ENCODE results near the gene BAIAP3. TPM values are rescaled to one million over a fixed set of nuclear protein-coding genes. Genes with fewer than 3 reads are reported as not detected.

Gene BAIAP3
- polyA plus RNA-seq, 1 donor: 8.1 TPM

DNA sequence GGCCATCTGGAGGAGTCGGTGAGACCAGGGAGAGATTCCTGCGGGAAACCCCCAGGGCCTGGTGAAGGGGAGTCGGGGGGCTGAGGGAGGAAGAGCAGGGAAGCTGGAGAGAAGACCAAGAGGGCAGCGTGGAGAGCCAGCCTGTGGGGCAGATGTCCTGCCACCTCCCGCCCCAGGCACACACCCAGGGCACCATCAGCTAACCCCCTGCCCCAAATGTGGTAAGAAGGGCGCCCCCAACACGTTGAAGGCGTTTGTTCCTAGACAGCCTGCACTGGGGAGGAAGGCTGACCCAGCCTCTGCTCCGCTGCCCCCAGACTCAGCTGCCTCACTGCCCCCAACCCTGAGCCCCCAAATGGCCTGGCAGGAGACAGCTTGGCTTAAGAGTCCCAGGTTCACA, 1.3 kb downstream of the BAIAP3 start:
- peaks cover 26% of the 10 kb centered on the region for H3K4me1 ChIP-seq (ENCODE audit: control insufficient read depth, insufficient read depth, low read length)
- WGBS (ENCODE audit: insufficient coverage, low lambda C conversion rate): no CpG with 5 or more reads among the region's 9 CpGs
- DNase-seq: no peak
- H3K9me3 ChIP-seq (ENCODE audit: control insufficient read depth, low read depth, low read length): peaks cover 28% of the 10 kb centered on the region
- H3K4me3 ChIP-seq (ENCODE audit: low read length): no peak overlapping the region
- H3K27ac ChIP-seq (ENCODE audit: low read length): no peak overlapping the region
- no peaks in the 10 kb centered on the region for H3K36me3 ChIP-seq (ENCODE audit: control insufficient read depth, insufficient read depth, low read length)
- H3K27me3 ChIP-seq (ENCODE audit: control insufficient read depth, insufficient read depth, low read length): peaks cover 69% of the 10 kb centered on the region

DNA sequence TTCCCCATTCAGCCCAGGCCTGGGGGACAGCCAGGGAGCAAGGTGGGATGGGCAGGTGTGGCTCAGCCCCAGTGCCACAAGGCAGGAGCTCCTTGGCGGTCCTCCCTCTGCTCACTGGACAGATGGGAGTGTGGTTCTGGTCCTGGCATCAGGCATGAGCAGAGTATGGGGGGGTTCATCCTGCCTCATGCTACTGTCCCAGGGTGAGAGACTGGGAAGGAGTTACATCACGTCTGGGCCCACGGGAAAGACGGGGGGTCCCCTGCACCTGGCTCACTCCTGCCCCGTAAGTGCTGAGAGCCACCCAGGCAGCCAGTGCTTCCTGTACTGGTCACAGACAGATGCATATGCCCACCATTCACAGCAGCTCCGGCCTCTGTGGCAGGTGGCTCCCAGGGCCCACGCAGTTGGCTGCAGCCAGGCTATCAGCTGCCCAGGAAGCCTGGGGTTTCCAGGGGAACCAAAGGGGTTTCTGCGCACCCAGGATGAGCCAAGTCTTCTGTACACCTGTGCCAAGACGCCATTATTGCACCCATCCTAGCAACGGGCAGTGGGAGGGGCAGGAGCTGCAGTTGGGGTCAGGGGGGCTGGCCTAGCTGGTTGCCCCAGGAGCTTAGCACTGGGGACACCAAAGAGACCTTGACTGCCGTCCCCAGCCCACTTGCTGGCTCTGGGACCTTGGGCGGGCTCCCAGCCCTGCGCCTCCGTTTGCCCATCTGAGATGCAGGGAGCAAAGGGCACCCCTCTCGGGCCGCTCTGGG, 1.9 kb downstream of the BAIAP3 start:
- Histone ChIP-seq H3K4me1 (ENCODE audit: control insufficient read depth, insufficient read depth, low read length) (peaks cover 26% of the 10 kb centered on the region), H3K4me3 (ENCODE audit: low read length) (no peak overlapping the region), H3K36me3 (ENCODE audit: control insufficient read depth, insufficient read depth, low read length) (no peaks in the 10 kb centered on the region), H3K27ac (ENCODE audit: low read length) (no peak overlapping the region), H3K27me3 (ENCODE audit: control insufficient read depth, insufficient read depth, low read length) (peaks cover 64% of the 10 kb centered on the region), H3K9me3 (ENCODE audit: control insufficient read depth, low read depth, low read length) (peaks cover 22% of the 10 kb centered on the region)
- DNase-seq: peak in 1 of 2 donors; percentile 17
- WGBS (ENCODE audit: insufficient coverage, low lambda C conversion rate): no CpG with 5 or more reads among the region's 16 CpGs

DNA sequence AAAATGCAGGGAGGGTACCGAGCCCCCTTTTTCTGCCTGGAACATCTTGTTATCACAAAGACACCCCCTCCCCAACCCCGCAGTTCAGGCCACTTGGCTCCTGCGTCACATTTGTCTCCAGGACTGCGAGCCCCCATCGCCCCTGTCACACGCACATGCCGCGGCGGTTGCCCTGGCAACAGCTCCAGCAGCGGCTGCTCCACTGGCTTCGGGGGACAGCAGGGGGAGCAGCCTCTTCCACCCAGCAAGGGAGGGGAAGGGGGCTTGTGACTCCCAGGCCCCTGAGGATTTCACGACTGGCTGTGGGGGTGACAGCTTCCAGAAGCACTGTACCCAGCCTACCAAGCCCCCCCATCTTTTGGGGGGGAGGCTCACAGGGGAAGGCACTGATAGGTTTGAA, 2.6 kb downstream of the BAIAP3 start:
- H3K27me3 ChIP-seq (ENCODE audit: control insufficient read depth, insufficient read depth, low read length): peaks cover 60% of the 10 kb centered on the region
- no peak overlapping the region for H3K4me3 ChIP-seq (ENCODE audit: low read length)
- H3K4me1 ChIP-seq (ENCODE audit: control insufficient read depth, insufficient read depth, low read length): peaks cover 24% of the 10 kb centered on the region
- no peak for DNase-seq
- no peak overlapping the region for H3K27ac ChIP-seq (ENCODE audit: low read length)
- H3K36me3 ChIP-seq (ENCODE audit: control insufficient read depth, insufficient read depth, low read length): no peaks in the 10 kb centered on the region
- WGBS (ENCODE audit: insufficient coverage, low lambda C conversion rate): no CpG with 5 or more reads among the region's 12 CpGs
- H3K9me3 ChIP-seq (ENCODE audit: control insufficient read depth, low read depth, low read length): peaks cover 19% of the 10 kb centered on the region

DNA sequence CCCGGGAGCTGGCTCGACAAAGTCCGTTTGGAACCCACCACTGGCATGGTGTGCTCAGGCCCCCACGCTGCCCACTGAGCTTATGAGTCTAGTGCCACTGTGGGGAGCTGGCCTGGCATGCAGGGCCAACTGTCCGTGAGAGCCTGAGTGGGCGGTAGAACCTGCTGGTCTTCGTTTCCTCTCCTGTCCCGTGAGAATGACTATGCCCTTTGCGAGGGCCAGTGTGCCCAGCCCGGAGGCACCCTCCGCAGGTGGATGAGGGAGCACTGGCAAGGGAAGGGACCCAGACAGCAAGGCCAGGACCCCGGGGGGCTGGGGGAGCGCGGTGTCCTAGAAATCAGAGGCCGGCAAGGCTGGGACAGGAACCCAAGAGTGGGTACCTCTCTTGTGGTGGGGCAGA, 3.2 kb downstream of the BAIAP3 start:
- Histone ChIP-seq H3K4me1 (ENCODE audit: control insufficient read depth, insufficient read depth, low read length) (peaks cover 18% of the 10 kb centered on the region), H3K36me3 (ENCODE audit: control insufficient read depth, insufficient read depth, low read length) (no peaks in the 10 kb centered on the region), H3K4me3 (ENCODE audit: low read length) (no peak overlapping the region), H3K9me3 (ENCODE audit: control insufficient read depth, low read depth, low read length) (peaks cover 19% of the 10 kb centered on the region), H3K27me3 (ENCODE audit: control insufficient read depth, insufficient read depth, low read length) (peaks cover 54% of the 10 kb centered on the region), H3K27ac (ENCODE audit: low read length) (no peak overlapping the region)
- WGBS (ENCODE audit: insufficient coverage, low lambda C conversion rate): no CpG with 5 or more reads among the region's 15 CpGs
- DNase-seq: no peak

DNA sequence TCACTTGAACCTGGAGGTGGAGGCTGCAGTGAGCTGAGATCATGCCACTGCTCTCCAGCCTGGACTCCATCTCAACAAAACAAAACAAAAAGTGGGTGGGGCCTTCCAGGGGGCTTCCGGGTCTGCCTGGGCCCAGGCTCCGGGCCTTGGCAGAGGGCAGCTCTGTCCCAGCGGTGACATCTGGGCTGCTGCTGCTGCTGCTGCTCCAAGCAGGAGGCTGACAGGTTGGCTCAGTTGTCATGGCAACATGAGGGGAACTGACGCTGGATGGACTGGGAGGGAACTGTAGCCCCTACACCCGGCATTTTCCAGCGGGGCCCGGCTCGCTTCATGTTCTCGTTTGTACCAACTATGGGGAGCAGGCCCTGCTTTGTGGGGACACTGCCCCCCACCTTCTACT, 4.0 kb downstream of the BAIAP3 start:
- Histone ChIP-seq H3K9me3 (ENCODE audit: control insufficient read depth, low read depth, low read length) (peaks cover 16% of the 10 kb centered on the region), H3K4me3 (ENCODE audit: low read length) (no peak overlapping the region), H3K4me1 (ENCODE audit: control insufficient read depth, insufficient read depth, low read length) (peaks cover 12% of the 10 kb centered on the region), H3K27ac (ENCODE audit: low read length) (no peak overlapping the region), H3K27me3 (ENCODE audit: control insufficient read depth, insufficient read depth, low read length) (peaks cover 45% of the 10 kb centered on the region), H3K36me3 (ENCODE audit: control insufficient read depth, insufficient read depth, low read length) (no peaks in the 10 kb centered on the region)
- no peak for DNase-seq
- WGBS (ENCODE audit: insufficient coverage, low lambda C conversion rate): no CpG with 5 or more reads among the region's 9 CpGs

DNA sequence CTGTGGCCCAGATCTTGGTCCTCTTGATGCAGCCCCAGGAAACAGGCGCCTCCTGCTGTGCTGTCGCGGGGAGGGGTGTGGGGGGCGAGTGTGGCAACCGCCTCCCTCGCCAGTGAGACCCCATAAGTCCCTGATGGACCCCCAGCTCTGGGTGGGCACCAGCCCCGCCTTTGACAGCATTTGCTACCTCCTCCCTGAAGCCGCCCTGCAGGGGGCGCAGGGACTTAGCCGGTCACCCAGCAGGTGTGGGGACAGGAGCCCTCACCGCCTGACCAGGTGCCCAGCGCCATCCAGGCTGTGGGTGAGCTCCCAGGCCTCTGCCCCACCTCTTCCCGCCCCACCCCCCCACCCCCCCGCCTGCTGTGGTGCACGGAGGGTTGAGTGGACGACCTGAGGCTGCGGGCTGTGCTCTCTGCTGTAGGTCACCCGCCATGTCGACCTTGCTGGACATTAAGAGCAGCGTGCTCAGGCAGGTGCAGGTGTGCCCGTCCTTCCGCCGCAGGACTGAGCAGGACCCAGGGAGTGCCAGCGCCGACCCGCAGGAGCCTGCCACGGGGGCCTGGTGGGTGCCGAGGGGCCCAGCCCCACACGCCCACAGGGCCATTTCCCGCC, 4.8 kb downstream of the BAIAP3 start:
- Histone ChIP-seq H3K9me3 (ENCODE audit: control insufficient read depth, low read depth, low read length) (peaks cover 11% of the 10 kb centered on the region), H3K4me3 (ENCODE audit: low read length) (no peak overlapping the region), H3K4me1 (ENCODE audit: control insufficient read depth, insufficient read depth, low read length) (peaks cover 9% of the 10 kb centered on the region), H3K36me3 (ENCODE audit: control insufficient read depth, insufficient read depth, low read length) (no peaks in the 10 kb centered on the region), H3K27ac (ENCODE audit: low read length) (no peak overlapping the region), H3K27me3 (ENCODE audit: control insufficient read depth, insufficient read depth, low read length) (peaks cover 38% of the 10 kb centered on the region)
- WGBS (ENCODE audit: insufficient coverage, low lambda C conversion rate): no CpG with 5 or more reads among the region's 30 CpGs
- no peak for DNase-seq

DNA sequence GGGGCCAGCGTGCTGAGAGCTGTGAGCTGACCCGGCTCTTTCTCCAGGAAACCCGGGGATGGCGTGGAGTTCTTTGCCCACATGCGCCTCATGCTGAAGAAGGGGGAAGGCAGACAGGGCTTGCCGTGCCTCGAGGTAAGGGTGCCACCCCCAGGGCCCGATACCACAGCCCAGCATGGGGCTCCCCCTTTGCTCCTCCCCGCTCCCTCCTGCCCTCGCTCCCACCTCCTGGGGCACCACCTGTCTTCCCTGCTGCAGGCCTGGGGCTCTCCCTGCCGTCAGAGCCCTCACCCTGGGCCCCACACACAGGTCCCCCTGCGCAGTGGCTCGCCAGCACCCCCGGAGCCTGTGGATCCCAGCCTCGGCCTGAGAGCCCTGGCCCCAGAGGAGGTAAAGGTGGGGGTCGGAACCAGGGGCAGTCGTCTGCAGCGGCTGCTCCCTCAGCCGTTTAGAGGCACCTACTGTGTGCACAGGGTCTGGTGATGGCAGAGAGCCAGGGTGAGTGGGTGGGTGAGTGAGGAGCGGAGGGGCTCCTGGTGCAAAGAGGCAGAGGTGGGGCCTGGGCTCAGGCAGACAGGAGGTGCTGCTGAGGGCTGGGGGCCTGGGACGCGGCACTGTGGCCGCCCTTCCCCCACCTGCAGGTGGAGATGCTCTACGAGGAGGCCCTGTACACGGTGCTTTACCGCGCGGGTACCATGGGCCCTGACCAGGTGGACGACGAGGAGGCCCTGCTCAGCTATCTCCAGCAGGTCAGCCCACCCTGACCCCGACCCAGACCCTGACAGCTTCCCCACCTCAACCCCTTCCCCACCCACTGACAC, 5.6 kb downstream of the BAIAP3 start:
- no peak for DNase-seq
- peaks cover 32% of the 10 kb centered on the region for H3K27me3 ChIP-seq (ENCODE audit: control insufficient read depth, insufficient read depth, low read length)
- H3K36me3 ChIP-seq (ENCODE audit: control insufficient read depth, insufficient read depth, low read length): no peaks in the 10 kb centered on the region
- no peak overlapping the region for H3K27ac ChIP-seq (ENCODE audit: low read length)
- H3K9me3 ChIP-seq (ENCODE audit: control insufficient read depth, low read depth, low read length): peaks cover 6% of the 10 kb centered on the region
- H3K4me1 ChIP-seq (ENCODE audit: control insufficient read depth, insufficient read depth, low read length): peaks cover 15% of the 10 kb centered on the region
- no CpG with 5 or more reads among the region's 31 CpGs for WGBS (ENCODE audit: insufficient coverage, low lambda C conversion rate)
- no peak overlapping the region for H3K4me3 ChIP-seq (ENCODE audit: low read length)

DNA sequence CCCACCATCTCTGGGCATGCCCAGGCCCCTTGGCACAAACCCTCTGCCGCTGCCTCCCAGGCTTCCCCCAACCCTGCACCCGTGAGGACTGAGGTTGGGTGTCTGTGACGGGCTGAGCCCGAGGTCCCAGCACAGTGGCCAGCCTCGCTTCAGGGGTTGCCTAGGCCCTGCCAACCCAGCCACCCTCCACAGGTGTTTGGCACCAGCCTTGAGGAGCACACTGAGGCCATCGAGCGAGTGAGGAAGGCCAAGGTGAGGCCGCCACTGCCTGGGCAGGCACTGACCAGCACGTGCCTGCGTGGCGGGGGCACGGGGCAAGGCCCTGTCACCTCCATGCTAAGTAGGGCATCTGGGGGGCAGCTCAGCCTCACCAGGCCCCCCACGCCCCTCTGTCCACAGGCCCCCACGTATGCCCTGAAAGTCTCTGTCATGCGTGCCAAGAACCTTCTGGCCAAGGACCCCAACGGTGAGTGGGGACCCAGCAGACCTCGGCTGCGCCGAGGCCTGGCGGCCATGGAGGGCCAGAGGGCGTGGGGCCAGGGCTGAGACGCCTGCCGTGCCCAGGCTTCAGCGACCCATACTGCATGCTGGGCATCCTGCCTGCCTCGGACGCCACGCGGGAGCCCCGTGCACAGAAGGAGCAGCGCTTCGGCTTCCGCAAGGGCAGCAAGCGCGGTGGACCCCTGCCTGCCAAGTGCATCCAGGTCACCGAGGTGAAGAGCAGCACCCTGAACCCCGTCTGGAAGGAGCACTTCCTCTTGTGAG, 7.5 kb downstream of the BAIAP3 start:
- peaks cover 13% of the 10 kb centered on the region for H3K27me3 ChIP-seq (ENCODE audit: control insufficient read depth, insufficient read depth, low read length)
- no peak overlapping the region for H3K27ac ChIP-seq (ENCODE audit: low read length)
- no peak overlapping the region for H3K4me3 ChIP-seq (ENCODE audit: low read length)
- WGBS (ENCODE audit: insufficient coverage, low lambda C conversion rate): no CpG with 5 or more reads among the region's 36 CpGs
- H3K36me3 ChIP-seq (ENCODE audit: control insufficient read depth, insufficient read depth, low read length): no peaks in the 10 kb centered on the region
- no peak for DNase-seq
- H3K4me1 ChIP-seq (ENCODE audit: control insufficient read depth, insufficient read depth, low read length): peaks cover 12% of the 10 kb centered on the region
- no peaks in the 10 kb centered on the region for H3K9me3 ChIP-seq (ENCODE audit: control insufficient read depth, low read depth, low read length)

DNA sequence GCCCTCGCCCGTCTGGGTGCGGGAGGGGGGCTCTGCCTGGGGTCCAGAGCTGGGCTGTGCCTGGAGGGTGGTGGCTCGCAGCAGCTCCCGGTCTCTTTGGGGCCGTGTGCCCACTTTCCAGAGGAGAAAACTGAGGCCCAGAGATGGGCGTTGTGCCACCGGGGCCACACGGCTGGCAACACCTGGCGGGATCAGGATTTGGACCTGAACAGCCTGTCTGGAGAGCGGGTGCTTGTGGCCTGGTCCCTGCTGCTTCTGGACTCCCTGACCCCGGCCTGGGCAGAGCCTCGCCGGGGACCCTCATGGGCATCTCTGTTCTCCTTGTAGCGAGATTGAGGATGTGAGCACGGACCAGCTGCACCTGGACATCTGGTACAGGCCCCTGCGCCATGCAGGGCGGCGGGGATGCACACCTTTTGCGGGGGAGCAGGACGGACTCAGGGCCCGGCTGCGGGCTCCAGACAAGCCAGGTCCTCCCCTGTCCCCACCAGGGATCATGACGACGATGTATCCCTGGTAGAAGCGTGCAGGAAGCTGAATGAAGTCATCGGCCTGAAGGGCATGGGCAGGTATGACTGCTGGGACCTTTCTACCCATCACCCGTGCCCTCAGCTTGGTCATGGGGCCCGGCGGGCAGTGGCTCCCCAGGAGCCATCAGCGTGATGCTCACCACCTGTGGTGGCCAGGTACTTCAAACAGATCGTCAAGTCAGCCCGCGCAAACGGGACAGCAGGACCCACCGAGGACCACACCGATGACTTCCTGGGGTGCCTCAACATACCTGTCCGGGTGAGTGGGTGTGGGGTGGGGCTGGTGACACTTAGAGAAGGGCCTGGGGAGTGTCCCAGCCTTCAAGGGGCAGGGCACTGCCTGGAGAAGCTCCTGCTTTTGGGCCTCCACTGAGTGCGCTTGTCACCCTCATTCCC, 8.3 kb downstream of the BAIAP3 start:
- Histone ChIP-seq H3K4me1 (ENCODE audit: control insufficient read depth, insufficient read depth, low read length) (peaks cover 12% of the 10 kb centered on the region), H3K36me3 (ENCODE audit: control insufficient read depth, insufficient read depth, low read length) (no peaks in the 10 kb centered on the region), H3K4me3 (ENCODE audit: low read length) (no peak overlapping the region), H3K9me3 (ENCODE audit: control insufficient read depth, low read depth, low read length) (no peaks in the 10 kb centered on the region), H3K27me3 (ENCODE audit: control insufficient read depth, insufficient read depth, low read length) (peaks cover 6% of the 10 kb centered on the region), H3K27ac (ENCODE audit: low read length) (no peak overlapping the region)
- no peak for DNase-seq
- no CpG with 5 or more reads among the region's 39 CpGs for WGBS (ENCODE audit: insufficient coverage, low lambda C conversion rate)
